Measurements from ENCODE around the gene SASH1. TPM values are rescaled to one million over a fixed set of nuclear protein-coding genes. Genes with fewer than 3 reads are reported as not detected.

The SASH1 gene
- total RNA-seq, 1 experiment from 2014 or later = 27.4 TPM

GRCh38 chr6:148502083-148502772, 159.6 kb downstream of the SASH1 start:
- POLR2A ChIA-PET = no interaction called here
- no peaks in the 10 kb centered on the region for H3K9me3 Mint-ChIP-seq
- no peaks in the 10 kb centered on the region for H3K4me1 Mint-ChIP-seq
- TF ChIP-seq NFYB (CRISPR knock-in tag; conservative IDR thresholded peaks at IDR 0.05; ENCODE audit: low read depth) (no peak), SOX15 (CRISPR knock-in tag; IDR thresholded peaks at IDR 0.05) (no peak), CTCF (IDR thresholded peaks at IDR 0.05) (no peak), MLX (CRISPR knock-in tag; IDR thresholded peaks at IDR 0.05) (no peak), ZNF263 (CRISPR knock-in tag; IDR thresholded peaks at IDR 0.05; ENCODE audit: low read depth) (no peak), JUN (CRISPR knock-in tag; IDR thresholded peaks at IDR 0.05) (no peak), ARID4B (CRISPR knock-in tag; IDR thresholded peaks at IDR 0.05; ENCODE audit: borderline replicate concordance) (no peak), NR3C1 (CRISPR knock-in tag; conservative IDR thresholded peaks at IDR 0.05; ENCODE audit: low read depth) (no peak), SP1 (CRISPR knock-in tag; conservative IDR thresholded peaks at IDR 0.05) (no peak), ZNF423 (CRISPR knock-in tag; IDR thresholded peaks at IDR 0.05) (no peak), FOXP4 (CRISPR knock-in tag; IDR thresholded peaks at IDR 0.05) (no peak), ZBTB21 (CRISPR knock-in tag; IDR thresholded peaks at IDR 0.05; ENCODE audit: borderline replicate concordance) (no peak), ATF3 (CRISPR knock-in tag; conservative IDR thresholded peaks at IDR 0.05) (no peak), E2F5 (CRISPR knock-in tag; IDR thresholded peaks at IDR 0.05) (no peak)
- CTCF ChIA-PET = no interaction called here
- ATAC-seq (no peak), DNase-seq (ENCODE audit: low spot score) (no peak)
- H3K27me3 Mint-ChIP-seq (ENCODE audit: low read depth) = no peaks in the 10 kb centered on the region; the same call in 1 of the 2 replicates
- H3K4me3 Mint-ChIP-seq = no peak overlapping the region
- H3K27ac Mint-ChIP-seq = no peak overlapping the region
- H3K36me3 Mint-ChIP-seq = peaks cover 4% of the 10 kb centered on the region; the same call in 1 of the 2 replicates

- TF ChIP-seq ZBTB21 (CRISPR knock-in tag; IDR thresholded peaks at IDR 0.05; ENCODE audit: borderline replicate concordance) = no peak
- no peak for TF ChIP-seq ZSCAN18 (CRISPR knock-in tag; IDR thresholded peaks at IDR 0.05)
- TF ChIP-seq HMGA2 (CRISPR knock-in tag; IDR thresholded peaks at IDR 0.05) = no peak
- TF ChIP-seq FOXP1 (CRISPR knock-in tag; IDR thresholded peaks at IDR 0.05; ENCODE audit: borderline replicate concordance) = no peak
- TF ChIP-seq E2F5 (CRISPR knock-in tag; IDR thresholded peaks at IDR 0.05) = no peak
- no peak for TF ChIP-seq ATF3 (CRISPR knock-in tag; conservative IDR thresholded peaks at IDR 0.05)
- no peak for TF ChIP-seq ELF4 (CRISPR knock-in tag; IDR thresholded peaks at IDR 0.05; ENCODE audit: low read depth)
- TF ChIP-seq ZNF396 (CRISPR knock-in tag; IDR thresholded peaks at IDR 0.05; ENCODE audit: borderline replicate concordance) = no peak
- TF ChIP-seq MLX (CRISPR knock-in tag; IDR thresholded peaks at IDR 0.05) = no peak
- no peak for ATAC-seq
- Mint-ChIP-seq H3K27ac (no peak overlapping the region), H3K9me3 (no peaks in the 10 kb centered on the region), H3K27me3 (ENCODE audit: low read depth) (no peaks in the 10 kb centered on the region; the same call in 1 of the 2 replicates), H3K4me3 (no peak overlapping the region), H3K4me1 (peaks cover 2% of the 10 kb centered on the region), H3K36me3 (no peaks in the 10 kb centered on the region)
- CTCF ChIA-PET = no interaction called here
- POLR2A ChIA-PET = no interaction called here
- DNase-seq (ENCODE audit: low spot score) = no peak
These were observed 160.1 kb downstream of the SASH1 start for GRCh38 chr6:148502773-148503135.

Data from WTC11 (cell line).